WI38 (cell line): ENCODE measurements around the gene SUCLA2.
"Not testable (repeated sequence)": the region's sequence is repeated elsewhere in the genome, so short reads cannot be mapped to it uniquely, and the experiment has no call there.

Experiments used
- H3K4me3 ChIP-seq: 2 replicates; pipeline ENCODE4 v1.5.1; 2011; ENCODE audit warnings: low read depth, mild to moderate bottlenecking, control low read depth, low read length
- TF ChIP-seq, protein P1 (sequence below): IDR thresholded peaks from 2 replicates; pipeline ENCODE4 v1.5.1; 2012; ENCODE audit warnings: low read depth, mild to moderate bottlenecking, control low read depth, low read length

Gene SUCLA2

DNA sequence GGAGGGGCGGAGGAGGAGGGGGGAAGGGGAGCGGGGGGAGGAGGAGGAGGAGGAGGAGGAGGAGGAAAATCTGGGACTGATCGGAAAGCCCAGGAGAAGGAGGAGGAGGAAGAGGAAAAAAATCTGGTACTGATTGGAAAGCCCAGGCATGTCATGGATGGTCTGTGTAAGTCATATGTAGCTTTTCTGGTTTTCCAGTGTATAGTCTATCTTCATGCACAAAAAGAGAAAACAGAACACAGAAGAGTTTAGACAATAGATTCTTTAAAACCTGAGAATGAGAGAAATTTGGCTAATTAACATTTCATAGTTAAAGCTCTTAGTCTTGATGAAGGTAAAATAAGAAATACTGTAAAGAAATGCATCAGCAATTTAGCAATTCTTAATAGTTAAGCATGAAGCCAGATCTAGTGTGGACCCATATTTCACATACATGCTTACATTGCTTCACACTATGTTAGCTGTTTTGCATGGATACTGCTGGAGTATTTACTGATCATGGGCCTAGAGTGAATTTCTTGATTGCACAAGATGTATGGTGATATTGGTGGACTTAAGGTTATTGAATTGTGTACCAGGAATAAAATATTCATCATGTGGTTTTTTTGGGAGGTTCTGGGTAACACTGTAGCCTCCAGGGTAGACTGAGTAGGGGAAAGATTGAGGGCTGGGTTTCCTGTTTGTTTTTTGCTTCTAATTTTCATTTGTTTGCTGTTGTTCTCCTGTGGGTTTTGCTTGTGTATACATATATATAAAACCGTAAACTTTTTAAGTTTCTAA, 41.4 kb downstream of the SUCLA2 start:
- TF ChIP-seq, protein P1, sequence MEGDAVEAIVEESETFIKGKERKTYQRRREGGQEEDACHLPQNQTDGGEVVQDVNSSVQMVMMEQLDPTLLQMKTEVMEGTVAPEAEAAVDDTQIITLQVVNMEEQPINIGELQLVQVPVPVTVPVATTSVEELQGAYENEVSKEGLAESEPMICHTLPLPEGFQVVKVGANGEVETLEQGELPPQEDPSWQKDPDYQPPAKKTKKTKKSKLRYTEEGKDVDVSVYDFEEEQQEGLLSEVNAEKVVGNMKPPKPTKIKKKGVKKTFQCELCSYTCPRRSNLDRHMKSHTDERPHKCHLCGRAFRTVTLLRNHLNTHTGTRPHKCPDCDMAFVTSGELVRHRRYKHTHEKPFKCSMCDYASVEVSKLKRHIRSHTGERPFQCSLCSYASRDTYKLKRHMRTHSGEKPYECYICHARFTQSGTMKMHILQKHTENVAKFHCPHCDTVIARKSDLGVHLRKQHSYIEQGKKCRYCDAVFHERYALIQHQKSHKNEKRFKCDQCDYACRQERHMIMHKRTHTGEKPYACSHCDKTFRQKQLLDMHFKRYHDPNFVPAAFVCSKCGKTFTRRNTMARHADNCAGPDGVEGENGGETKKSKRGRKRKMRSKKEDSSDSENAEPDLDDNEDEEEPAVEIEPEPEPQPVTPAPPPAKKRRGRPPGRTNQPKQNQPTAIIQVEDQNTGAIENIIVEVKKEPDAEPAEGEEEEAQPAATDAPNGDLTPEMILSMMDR: no peak
- H3K4me3 ChIP-seq: no peak overlapping the region

- H3K4me3 ChIP-seq: no peak overlapping the region
- TF ChIP-seq, protein P1: no peak
These were observed 44.0 kb downstream of the SUCLA2 start for GRCh38 chr13:47957073-47957472.

DNA sequence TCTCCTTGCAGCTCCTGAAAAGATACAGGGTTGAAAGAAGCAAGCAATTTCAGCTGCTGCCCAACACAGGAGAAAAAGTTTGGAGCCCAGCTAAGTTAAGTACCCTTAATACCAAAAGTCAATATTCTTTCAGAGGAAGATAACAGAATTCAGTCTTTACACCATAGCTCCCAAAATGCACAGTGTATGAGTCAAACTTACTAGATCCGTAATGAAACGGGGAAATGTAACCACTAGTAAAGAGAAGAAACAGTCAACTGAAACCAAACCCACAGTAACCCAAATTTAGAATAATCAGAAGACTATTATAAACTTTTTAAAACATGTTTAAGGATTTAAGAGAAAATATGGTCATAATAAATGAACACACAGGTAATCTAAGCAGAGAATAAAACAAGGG, 45.2 kb downstream of the SUCLA2 start:
- H3K4me3 ChIP-seq: no peak overlapping the region
- TF ChIP-seq, protein P1: no peak

DNA sequence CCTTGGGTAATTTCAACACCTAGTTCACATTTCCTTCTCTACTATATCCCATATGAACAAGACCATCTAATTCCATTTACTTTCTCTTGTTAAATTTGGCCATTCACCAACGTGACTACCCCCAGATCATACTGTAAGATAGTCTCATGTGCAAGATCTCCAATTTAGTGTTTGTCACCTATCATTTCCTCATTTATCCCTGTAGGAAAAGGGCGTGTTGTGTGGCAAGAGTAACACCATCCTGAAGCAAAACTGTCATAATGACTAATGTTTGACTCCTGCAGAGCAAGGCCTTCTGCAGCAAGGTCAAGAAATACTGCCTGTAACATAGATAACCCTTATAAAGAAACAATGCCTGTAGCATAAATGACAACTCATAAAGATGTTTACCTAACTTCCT, 51.3 kb downstream of the SUCLA2 start:
- H3K4me3 ChIP-seq: no peak overlapping the region
- TF ChIP-seq, protein P1: no peak

GRCh38 chr13:47945738-47946137, 55.3 kb downstream of the SUCLA2 start:
- TF ChIP-seq, protein P1: no peak
- H3K4me3 ChIP-seq: no peak overlapping the region

- not testable (repeated sequence) for H3K4me3 ChIP-seq
These were observed 55.9 kb downstream of the SUCLA2 start for GRCh38 chr13:47945146-47945545.

DNA sequence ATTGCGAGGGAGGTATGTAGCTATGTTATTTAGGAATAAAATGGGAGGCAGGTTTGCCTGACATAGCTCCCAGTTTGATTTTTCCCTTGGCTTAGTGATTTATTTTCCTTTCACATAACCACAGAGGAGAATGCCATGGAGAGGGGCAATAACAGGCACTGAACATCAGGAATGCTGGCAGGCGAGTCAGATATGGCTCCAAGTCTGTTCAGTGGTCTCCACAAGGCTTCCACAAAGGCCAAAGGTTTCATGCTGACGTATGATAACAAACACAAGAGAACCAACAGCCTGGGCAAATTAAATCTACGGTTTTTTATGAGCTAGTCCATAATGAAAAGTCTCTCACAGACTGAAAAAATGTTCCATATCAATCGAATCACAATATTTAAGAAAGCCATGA, 66.7 kb downstream of the SUCLA2 start:
- TF ChIP-seq, protein P1: no peak

More for the DNA sequence above, 66.7 kb downstream of the SUCLA2 start:
- H3K4me3 ChIP-seq: no peak overlapping the region
